Skin epidermis (tissue), 12 donors: ENCODE results near the gene MCEE.
"Not testable (repeated sequence)": the region's sequence is repeated elsewhere in the genome, so short reads cannot be mapped to it uniquely, and the experiment has no call there.

Source experiments
- H3K27ac ChIP-seq, 21 experiments: fragments of 200-600 bp; sonication (generic) in 11 of 21; one replicate each; pipeline ENCODE4 v1.5.0; 2020; ENCODE audit warnings: mild to moderate bottlenecking in 3 of 21, inconsistent platforms in 2 of 21, moderate library complexity in 2 of 21
- H3K4me3 ChIP-seq, 7 experiments: fragments of 200-600 bp; sonication (generic) in 2 of 7; one replicate each; pipeline ENCODE4 v1.5.0; 2020; ENCODE audit warnings: inconsistent platforms in 2 of 7, mild to moderate bottlenecking in 2 of 7, moderate library complexity in 1 of 7

The MCEE gene

GRCh38 chr2:71129902-71130151 is 202 bp downstream of the MCEE start:
- H3K4me3 ChIP-seq: peak overlapping the region; percentile 74 to 93 (median 84)
- H3K27ac ChIP-seq: peak overlapping the region; percentile 70 to 98 (median 92)

DNA sequence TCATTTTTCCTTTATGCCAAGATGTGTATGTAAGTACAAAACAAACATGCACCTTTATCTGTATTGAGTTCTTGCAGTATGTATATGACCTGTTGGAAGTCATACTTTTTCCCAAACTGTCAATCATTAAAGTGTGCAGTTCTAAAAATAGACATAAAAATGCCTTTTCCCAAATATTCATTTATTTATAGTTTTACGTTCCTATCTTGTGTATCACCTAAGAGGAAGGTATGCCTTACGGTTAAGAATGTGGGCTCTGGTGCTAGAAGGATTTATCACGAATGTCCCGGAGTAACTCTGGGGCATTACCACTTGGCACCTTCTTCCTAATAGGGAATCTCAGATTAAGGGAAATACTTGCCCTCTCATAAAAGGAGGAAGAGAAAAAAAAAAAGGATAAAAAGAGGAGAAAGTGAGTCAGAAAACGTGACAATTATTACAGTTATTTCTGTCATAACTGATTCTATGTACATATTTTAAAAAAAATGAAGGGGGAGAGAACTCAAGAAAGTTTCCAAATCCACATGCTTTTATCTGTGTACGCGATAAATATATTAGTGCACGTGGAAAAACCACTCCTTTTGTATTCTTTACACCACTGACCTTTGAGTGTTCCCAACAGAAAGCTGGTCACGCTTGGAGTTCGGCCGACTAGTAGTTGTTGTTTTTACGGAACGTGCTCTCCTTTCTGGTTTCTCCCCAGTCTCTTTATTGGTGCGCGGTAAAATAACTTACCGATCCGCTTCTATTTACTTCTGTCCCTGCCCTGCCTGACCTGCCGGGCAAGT is 721 bp downstream of the MCEE start:
- Histone ChIP-seq H3K27ac (peak overlapping the region; percentile 70 to 98 (median 92)), H3K4me3 (peak overlapping the region; percentile 74 to 93 (median 84))

DNA sequence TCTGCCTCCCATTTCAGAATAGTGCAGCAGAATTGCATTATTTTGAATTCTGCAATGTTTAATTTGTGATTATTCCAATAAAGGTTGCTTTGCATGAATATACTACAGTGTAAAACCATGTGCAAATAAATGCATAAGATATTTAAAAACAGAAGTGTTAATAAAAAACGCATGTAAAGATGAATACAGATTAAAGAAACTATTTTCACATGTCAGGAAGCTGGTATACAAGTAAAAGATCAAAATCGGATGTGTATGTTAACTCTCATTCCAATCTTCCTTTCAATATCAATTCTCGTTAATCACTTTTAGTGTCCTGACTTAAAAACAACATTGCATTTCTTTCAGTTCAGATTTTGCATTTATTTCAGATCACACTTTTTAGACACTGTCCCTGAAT is 3.1 kb downstream of the MCEE start:
- Histone ChIP-seq H3K4me3 (no peak overlapping the region), H3K27ac (no peak overlapping the region)

DNA sequence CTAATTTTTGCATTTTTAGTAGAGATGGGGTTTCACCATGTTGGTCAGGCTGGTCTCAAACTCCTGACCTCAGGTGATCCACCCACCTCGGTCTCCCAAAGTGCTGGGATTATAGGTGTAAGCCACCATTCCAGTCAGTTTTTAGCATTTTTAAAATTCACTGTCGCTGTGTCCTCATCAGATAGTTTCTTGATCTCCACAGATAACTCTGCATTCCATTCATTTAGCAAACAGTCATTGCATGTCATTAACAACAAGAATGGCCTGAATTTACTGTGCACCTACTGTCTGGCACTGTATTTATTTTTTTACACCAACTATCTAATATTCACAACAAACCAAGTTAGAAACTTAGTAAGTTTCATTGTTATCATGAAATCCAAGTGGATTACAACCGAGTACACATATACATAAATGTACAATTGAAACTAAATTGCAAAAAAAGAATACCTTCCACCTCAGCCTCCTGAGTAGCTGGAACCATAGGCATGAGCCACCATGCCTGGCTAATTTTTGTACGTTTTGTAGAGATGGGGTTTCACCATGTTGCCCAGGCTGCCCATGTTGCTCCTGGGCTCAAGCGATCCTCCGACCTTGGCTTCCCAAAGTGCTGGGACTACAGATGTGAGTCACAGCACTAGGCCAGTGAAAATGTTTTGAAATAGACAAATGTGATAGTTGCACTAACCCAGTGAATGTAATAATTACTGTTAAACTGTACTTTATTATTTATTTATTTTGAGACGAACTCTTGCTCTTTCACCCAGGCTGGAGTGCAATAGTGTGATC is 4.3 kb downstream of the MCEE start:
- Histone ChIP-seq H3K27ac (no peak overlapping the region), H3K4me3 (no peak overlapping the region)

DNA sequence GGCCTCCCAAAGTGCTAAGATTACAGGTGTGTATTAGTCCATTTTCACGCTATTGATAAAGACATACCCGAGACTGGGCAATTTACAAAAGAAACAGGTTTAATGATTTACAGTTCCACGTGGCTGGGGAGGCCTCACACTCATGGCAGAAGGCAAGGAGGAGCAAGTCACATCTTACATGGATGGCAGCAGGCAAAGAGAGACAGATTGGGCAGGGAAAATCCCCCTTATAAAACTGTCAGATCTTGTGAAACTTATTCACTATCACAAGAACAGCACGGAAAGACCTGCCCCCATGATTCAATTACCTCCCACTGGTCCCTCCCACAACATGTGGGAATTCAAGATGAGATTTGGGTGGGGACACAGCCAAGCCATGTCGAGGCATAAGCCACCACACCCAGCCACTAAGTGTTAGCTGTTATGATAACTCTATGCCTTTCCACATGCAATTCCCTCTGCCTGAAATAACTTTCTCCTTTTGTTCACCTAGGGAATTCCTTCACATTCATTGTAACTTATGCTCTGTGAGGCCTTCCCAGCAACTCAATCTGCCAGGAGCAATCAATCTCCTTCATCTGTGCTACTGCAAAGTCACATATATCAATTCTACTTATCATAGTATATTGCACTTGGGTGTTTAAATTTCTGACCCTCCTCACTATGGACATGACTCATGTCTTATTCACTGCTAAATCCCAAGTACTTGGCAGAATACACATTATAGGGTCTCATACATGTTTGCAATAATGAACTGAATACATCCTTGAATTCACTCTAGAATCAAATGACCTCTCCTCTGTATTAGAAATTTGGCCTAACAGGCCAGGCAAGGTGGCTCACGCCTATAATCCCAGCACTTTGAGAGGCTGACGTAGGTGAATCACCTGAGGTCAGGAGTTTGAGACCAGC is 7.4 kb downstream of the MCEE start:
- Histone ChIP-seq H3K4me3 (no peak overlapping the region), H3K27ac (no peak overlapping the region)

DNA sequence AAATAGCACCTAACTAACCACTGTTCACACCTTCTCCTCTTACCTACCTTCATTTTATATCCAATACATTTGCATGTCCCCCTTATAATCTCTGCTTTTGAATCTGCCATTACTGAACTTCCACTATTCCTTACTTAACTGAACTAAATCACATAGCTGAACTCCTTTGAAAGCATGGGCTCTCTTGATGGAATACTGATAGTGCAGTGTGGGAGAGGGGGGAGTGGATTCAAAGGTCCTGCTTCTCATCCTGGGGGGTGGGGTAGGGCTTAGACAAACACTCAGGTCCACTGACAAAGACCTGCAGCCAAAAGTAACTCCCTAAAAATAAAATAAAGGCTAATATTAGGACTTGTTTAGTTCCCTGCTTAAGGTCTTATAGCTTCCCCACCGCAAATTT is 8.6 kb downstream of the MCEE start:
- no peak overlapping the region for H3K27ac ChIP-seq
- no peak overlapping the region for H3K4me3 ChIP-seq

- H3K27ac ChIP-seq: peak overlapping the region in 4 of 21 experiments; percentile 8 to 50 (median 21)
- no peak overlapping the region for H3K4me3 ChIP-seq
These were observed 9.8 kb downstream of the MCEE start for GRCh38 chr2:71120195-71120594.

- no peak overlapping the region for H3K4me3 ChIP-seq
- H3K27ac ChIP-seq: no peak overlapping the region
These were observed 13.0 kb downstream of the MCEE start for GRCh38 chr2:71117063-71117462.

DNA sequence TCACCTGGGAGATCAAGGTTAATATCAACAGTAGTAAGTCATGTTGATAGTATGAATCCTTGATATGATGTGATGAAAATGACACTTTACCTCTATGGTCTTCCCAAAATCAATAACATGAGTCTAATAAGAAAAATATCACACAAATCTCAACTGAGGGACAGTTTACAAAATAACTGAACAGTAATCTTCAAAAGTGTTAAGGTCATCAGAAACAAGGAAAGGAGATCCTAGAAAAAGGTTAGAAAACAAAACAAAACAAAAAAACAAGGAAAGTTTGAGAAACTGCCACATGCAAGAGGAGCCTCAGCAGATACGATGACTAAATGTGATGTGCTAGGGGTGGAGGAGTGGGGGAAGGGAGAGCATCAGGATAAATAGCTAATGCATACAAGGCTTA is 16.2 kb downstream of the MCEE start:
- Histone ChIP-seq H3K4me3 (no peak overlapping the region), H3K27ac (no peak overlapping the region)

- H3K4me3 ChIP-seq: no peak overlapping the region
- no peak overlapping the region for H3K27ac ChIP-seq
These were observed 21.9 kb downstream of the MCEE start for GRCh38 chr2:71108091-71108490.

DNA sequence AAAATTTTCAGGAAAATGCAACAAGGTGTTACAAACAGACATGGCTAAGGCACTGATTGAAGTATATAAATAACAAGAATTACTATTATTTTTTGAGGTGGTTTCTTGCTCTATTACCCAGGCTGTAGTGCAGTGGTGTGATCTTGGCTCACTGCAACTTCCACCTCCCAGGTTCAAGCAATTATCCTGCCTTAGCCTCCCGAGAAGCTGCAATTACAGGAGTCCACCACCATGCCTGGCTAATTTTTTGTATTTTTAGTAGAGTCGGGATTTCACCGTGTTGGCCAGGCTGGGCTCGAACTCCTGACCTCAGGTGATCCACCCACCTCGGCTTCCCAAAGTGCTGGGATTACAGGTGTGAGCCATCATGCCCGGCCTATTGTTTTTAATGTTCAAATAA is 23.6 kb downstream of the MCEE start:
- not testable (repeated sequence) for H3K27ac ChIP-seq, H3K4me3 ChIP-seq

DNA sequence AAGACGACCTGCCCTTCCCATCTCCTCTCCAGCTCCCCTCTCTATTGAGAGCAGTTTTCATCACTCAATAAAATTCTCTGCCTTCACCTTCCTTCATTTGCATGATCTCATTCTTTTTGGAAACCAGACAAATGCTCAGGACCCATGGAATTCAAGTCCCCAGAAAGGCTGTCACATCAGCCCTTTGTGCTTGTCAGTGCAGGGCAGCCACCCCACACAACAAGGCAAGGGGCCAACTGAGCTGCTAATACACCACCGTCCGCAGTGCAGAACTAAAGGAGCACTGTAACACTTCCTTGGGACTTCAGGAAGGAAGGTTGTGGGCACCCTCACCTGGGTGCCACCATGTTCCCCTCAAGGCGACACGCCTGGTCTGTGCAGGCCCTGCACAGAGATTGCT is 26.2 kb downstream of the MCEE start:
- H3K27ac ChIP-seq: peak overlapping the region in 5 of 21 experiments; percentile 20 to 55 (median 30)
- H3K4me3 ChIP-seq: no peak overlapping the region

DNA sequence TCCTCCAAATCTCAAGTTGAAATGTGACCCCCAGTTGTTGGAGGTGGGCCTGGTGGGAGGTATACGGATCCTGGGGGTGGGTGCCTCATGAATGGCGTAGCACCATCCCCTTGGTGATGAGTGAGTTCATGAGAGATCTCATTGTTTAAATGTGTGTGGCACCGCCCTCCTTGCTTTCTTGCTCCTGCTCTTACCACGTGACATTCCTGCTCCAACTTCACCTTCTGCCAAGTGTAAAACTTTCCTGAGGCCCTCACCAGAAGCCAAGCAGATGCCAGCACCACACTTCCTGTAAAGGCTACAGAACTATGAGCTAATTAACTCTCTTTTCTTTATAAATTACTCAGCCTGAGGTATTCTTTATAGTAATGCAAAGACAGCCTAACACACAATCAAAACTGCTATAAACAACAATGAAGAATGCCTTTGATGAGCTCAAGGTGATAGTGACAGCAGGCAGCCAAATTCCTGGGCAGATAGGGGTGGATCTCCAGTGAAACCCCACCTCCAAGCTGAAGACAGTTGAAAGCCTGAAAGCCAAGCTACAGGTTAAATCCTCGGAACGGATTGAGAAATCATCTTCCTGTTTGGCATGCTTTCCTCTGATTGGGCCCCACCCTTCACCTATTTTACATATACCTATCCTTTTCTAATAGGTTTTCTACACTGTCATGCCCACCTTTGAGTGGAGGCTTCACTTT is 26.9 kb downstream of the MCEE start:
- Histone ChIP-seq H3K4me3 (no peak overlapping the region), H3K27ac (peak overlapping the region in 6 of 21 experiments; percentile 34 to 60 (median 40))

GRCh38 chr2:71101656-71102055 is 28.4 kb downstream of the MCEE start:
- H3K27ac ChIP-seq: peak overlapping the region in 12 of 21 experiments; percentile 5 to 60 (median 44)
- no peak overlapping the region for H3K4me3 ChIP-seq

DNA sequence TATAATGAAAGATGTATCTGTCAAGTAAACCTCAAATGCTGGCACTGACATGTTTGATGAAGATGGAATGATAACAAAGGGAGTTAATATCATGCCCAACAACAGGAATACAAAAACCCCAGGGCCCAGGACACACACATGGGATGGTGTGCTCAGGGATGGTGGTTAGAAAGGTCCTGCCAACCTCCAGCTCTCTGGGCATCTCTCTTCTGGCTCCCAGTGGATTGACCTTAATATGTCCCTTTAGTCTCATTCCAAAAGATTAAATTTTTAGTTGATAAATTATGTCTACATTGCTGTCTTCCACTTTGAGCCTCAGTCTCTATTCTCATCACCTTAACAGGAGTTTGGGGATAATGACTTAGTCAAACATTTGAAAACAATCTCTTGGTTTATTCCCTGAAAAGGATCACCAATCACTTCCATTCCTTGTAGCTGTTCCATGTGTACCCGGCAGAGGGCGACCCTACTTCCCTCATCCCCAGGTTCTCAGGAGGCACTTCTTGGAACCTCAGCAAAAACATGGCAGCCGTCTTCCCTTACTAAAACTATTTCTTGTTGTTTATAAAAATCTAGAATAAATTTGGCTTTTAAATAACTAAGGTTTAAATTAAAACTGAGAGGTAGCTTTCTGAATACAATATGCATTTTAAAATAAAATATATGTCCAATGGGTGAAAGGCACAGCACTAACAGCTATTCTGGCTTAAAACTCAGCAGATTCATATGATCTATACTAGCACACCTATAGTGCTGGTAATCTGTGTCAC is 29.6 kb downstream of the MCEE start:
- Histone ChIP-seq H3K27ac (peak overlapping the region in 2 of 21 experiments; percentile 18 to 59), H3K4me3 (no peak overlapping the region)

DNA sequence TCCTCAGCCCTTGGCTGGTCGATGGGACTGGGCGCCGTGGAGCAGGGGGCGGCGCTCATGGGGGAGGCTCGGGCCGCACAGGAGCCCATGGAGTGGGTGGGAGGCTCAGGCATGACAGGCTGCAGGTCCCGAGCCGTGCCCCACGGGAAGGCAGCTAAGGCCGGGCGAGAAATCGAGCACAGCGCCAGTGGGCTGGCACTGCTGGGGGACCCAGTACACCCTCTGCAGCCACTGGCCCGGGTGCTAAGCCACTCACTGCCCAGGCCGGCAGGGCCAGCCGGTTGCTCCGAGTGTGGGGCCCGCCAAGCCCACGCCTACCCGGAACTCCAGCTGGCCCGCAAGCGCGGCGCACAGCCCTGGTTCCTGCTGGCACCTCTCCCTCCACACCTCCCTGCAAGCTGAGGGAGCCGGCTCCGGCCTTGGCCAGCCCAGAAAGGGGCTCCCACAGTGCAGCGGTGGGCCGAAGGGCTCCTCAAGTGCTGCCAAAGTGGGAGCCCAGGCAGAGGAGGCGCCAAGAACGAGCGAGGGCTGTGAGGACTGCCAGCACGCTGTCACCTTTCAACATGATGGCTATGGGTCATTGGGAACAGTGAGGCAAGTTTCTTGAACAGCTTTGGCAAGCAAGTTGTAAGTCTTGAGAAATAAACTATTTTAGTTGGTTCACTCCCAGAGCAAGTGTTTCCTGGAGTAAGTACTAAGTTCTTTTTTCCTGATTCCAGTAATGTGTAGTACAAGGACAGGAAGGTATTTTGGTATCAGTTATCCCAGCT is 37.4 kb downstream of the MCEE start:
- H3K4me3 ChIP-seq, H3K27ac ChIP-seq: not testable (repeated sequence)

DNA sequence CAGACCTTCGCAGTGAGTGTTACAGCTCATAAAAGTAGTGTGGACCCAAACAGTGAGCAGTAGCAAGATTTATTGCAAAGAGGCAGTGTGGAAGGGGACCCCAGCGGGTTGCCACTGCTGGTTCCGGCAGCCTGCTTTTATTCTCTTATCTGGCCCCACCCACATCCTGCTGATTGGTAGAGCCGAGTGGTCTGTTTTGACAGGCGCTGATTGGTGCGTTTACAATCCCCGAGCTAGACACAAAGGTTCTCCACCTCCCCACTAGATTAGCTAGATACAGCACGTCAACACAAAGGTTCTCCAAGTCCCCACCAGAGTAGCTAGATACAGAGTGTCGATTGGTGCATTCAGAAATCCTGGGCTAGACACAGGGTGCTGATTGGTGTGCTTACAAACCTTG is 38.2 kb downstream of the MCEE start:
- H3K27ac ChIP-seq, H3K4me3 ChIP-seq: not testable (repeated sequence)

GRCh38 chr2:71089475-71089874 is 40.6 kb downstream of the MCEE start:
- H3K27ac ChIP-seq, H3K4me3 ChIP-seq: not testable (repeated sequence)
